GM18499 (cell line): ENCODE data around the gene RHBG.
"Not testable (repeated sequence)": the region's sequence is repeated elsewhere in the genome, so short reads cannot be mapped to it uniquely, and the experiment has no call there.

Source experiments
- ATAC-seq: cut with Tn5 transposase; IDR thresholded peaks from one replicate; pipeline ENCODE4 v1.9.1; 2021; ENCODE audit warnings: moderate number of reproducible peaks; ENCODE audit not compliant: insufficient read depth, unreplicated experiment

The RHBG gene

GRCh38 chr1:156368889-156369684 is at the start of gene RHBG:
Gene RHBG (plus strand): TSS chr1:156369211. CDS start chr1:156369250, 39 bp downstream.
- no peak for ATAC-seq

GRCh38 chr1:156319664-156320063 is 49.3 kb upstream of the RHBG start:
- no peak for ATAC-seq

GRCh38 chr1:156320560-156320959 is 48.5 kb upstream of the RHBG start:
- no peak for ATAC-seq

GRCh38 chr1:156323179-156323578 is 45.8 kb upstream of the RHBG start:
- ATAC-seq = not testable (repeated sequence)

GRCh38 chr1:156336242-156336641 is 32.8 kb upstream of the RHBG start:
- no peak for ATAC-seq

- ATAC-seq = no peak
Measured at GRCh38 chr1:156337052-156337887, 31.7 kb upstream of the RHBG start.

GRCh38 chr1:156337888-156338179 is 31.2 kb upstream of the RHBG start:
- ATAC-seq = no peak

- peak; percentile 82 for ATAC-seq
Measured at GRCh38 chr1:156338180-156338976, 30.6 kb upstream of the RHBG start, which contains the start of the genes CCT3 and TSACC. Gene CCT3 (minus strand): TSS chr1:156338292. CDS start chr1:156338184, 108 bp downstream. Gene TSACC (plus strand): TSS chr1:156338526. CDS start chr1:156339758, 1,232 bp downstream.

GRCh38 chr1:156342166-156342955 is 26.6 kb upstream of the RHBG start:
- no peak for ATAC-seq

- ATAC-seq = no peak
Measured at GRCh38 chr1:156344409-156344808, 24.6 kb upstream of the RHBG start.

GRCh38 chr1:156346035-156346434 is 23.0 kb upstream of the RHBG start:
- not testable (repeated sequence) for ATAC-seq

GRCh38 chr1:156346636-156347035 is 22.4 kb upstream of the RHBG start:
- ATAC-seq = no peak

- no peak for ATAC-seq
Measured at GRCh38 chr1:156347331-156347730, 21.7 kb upstream of the RHBG start.

GRCh38 chr1:156352481-156352880 is 16.5 kb upstream of the RHBG start:
- not testable (repeated sequence) for ATAC-seq

- ATAC-seq = no peak
Measured at GRCh38 chr1:156356262-156356874, 12.6 kb upstream of the RHBG start.

GRCh38 chr1:156356875-156357534 is 12.0 kb upstream of the RHBG start:
- ATAC-seq = no peak

GRCh38 chr1:156357977-156358376 is 11.0 kb upstream of the RHBG start:
- ATAC-seq = no peak

GRCh38 chr1:156358641-156359040 is 10.4 kb upstream of the RHBG start:
- ATAC-seq = no peak

GRCh38 chr1:156359249-156359648 is 9.8 kb upstream of the RHBG start:
- ATAC-seq = no peak
